Measurements from ENCODE around the gene PLA2R1. TPM values are rescaled to one million over a fixed set of nuclear protein-coding genes. Genes with fewer than 3 reads are reported as not detected.

The PLA2R1 gene
- polyA plus RNA-seq, 1 donor from 2014 or later: 0.69 TPM

DNA sequence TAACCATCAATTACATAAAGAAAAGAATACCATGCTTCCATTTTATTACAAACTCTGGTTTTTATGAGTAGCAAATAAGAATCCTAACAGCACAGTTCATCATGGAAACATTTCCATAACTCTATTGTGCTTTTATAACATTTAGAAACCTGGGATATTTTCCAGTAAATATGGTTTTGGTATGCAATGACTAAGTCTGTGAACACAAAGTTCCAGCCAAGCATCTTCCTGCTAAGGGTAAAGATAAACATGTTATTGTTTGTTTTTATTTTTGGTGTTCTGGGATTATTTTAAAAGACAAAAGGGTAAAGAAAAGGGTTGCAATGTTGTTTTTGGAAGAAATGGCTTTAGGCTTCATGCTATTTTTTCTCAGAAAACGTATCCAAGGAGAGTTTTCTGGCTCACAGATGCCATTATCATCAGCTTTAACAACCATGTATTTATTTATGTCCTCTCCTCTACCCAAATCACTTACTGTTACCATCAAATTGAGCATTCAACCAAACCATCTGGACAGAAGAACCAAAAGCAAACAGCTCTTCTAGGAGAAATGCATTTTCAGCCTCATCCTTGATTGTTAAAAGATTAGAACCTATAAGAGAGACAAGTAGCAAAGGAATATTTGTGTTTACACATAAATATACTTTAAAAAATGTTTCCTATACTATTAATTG is 116.0 kb downstream of the PLA2R1 start:
- no peaks in the 10 kb centered on the region for H3F3A ChIP-seq (ENCODE audit: insufficient read depth, low read length, poor library complexity, severe bottlenecking)
- no peaks in the 10 kb centered on the region for H4K20me1 ChIP-seq (ENCODE audit: insufficient read depth)
- no peak overlapping the region for H3K27ac ChIP-seq (ENCODE audit: low read length)
- no peaks in the 10 kb centered on the region for H3K9me2 ChIP-seq (ENCODE audit: insufficient read depth, low read length)
- H3K27me3 ChIP-seq (ENCODE audit: insufficient read depth, low read depth, low read length): no peaks in the 10 kb centered on the region
- H3K9me3 ChIP-seq (ENCODE audit: low read length): no peaks in the 10 kb centered on the region
- H3K4me3 ChIP-seq (ENCODE audit: low read length): no peak overlapping the region
- no peaks in the 10 kb centered on the region for H3K36me3 ChIP-seq (ENCODE audit: insufficient read depth, low read length)
- H3K9ac ChIP-seq (ENCODE audit: low read length): no peak overlapping the region
- no peaks in the 10 kb centered on the region for H3K79me2 ChIP-seq (replicated peaks; ENCODE audit: insufficient read depth, low read length)
- H2AFZ ChIP-seq (ENCODE audit: low read depth, low read length): no peak overlapping the region
- TF ChIP-seq TAF1 (IDR thresholded peaks at IDR 0.05; ENCODE audit: low read depth) (no peak), SMC3 (conservative IDR thresholded peaks at IDR 0.05; ENCODE audit: poor library complexity) (no peak), EP300 (conservative IDR thresholded peaks at IDR 0.05; ENCODE audit: poor library complexity, severe bottlenecking) (no peak), RAD21 (conservative IDR thresholded peaks at IDR 0.05) (no peak), EZH2 (IDR thresholded peaks at IDR 0.05; ENCODE audit: borderline replicate concordance, insufficient read depth, low read length, poor library complexity, severe bottlenecking) (no peak), MXI1 (conservative IDR thresholded peaks at IDR 0.05; ENCODE audit: poor library complexity, severe bottlenecking) (no peak), POLR2AphosphoS5 (IDR thresholded peaks at IDR 0.05) (no peak)
- TF ChIP-seq, protein P1, sequence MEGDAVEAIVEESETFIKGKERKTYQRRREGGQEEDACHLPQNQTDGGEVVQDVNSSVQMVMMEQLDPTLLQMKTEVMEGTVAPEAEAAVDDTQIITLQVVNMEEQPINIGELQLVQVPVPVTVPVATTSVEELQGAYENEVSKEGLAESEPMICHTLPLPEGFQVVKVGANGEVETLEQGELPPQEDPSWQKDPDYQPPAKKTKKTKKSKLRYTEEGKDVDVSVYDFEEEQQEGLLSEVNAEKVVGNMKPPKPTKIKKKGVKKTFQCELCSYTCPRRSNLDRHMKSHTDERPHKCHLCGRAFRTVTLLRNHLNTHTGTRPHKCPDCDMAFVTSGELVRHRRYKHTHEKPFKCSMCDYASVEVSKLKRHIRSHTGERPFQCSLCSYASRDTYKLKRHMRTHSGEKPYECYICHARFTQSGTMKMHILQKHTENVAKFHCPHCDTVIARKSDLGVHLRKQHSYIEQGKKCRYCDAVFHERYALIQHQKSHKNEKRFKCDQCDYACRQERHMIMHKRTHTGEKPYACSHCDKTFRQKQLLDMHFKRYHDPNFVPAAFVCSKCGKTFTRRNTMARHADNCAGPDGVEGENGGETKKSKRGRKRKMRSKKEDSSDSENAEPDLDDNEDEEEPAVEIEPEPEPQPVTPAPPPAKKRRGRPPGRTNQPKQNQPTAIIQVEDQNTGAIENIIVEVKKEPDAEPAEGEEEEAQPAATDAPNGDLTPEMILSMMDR (IDR thresholded peaks at IDR 0.05; ENCODE audit: poor library complexity, severe bottlenecking): no peak
- TF ChIP-seq, protein P2, sequence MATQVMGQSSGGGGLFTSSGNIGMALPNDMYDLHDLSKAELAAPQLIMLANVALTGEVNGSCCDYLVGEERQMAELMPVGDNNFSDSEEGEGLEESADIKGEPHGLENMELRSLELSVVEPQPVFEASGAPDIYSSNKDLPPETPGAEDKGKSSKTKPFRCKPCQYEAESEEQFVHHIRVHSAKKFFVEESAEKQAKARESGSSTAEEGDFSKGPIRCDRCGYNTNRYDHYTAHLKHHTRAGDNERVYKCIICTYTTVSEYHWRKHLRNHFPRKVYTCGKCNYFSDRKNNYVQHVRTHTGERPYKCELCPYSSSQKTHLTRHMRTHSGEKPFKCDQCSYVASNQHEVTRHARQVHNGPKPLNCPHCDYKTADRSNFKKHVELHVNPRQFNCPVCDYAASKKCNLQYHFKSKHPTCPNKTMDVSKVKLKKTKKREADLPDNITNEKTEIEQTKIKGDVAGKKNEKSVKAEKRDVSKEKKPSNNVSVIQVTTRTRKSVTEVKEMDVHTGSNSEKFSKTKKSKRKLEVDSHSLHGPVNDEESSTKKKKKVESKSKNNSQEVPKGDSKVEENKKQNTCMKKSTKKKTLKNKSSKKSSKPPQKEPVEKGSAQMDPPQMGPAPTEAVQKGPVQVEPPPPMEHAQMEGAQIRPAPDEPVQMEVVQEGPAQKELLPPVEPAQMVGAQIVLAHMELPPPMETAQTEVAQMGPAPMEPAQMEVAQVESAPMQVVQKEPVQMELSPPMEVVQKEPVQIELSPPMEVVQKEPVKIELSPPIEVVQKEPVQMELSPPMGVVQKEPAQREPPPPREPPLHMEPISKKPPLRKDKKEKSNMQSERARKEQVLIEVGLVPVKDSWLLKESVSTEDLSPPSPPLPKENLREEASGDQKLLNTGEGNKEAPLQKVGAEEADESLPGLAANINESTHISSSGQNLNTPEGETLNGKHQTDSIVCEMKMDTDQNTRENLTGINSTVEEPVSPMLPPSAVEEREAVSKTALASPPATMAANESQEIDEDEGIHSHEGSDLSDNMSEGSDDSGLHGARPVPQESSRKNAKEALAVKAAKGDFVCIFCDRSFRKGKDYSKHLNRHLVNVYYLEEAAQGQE (IDR thresholded peaks at IDR 0.05; ENCODE audit: borderline replicate concordance): no peak
- H3K4me2 ChIP-seq (ENCODE audit: low read length): no peak overlapping the region

DNA sequence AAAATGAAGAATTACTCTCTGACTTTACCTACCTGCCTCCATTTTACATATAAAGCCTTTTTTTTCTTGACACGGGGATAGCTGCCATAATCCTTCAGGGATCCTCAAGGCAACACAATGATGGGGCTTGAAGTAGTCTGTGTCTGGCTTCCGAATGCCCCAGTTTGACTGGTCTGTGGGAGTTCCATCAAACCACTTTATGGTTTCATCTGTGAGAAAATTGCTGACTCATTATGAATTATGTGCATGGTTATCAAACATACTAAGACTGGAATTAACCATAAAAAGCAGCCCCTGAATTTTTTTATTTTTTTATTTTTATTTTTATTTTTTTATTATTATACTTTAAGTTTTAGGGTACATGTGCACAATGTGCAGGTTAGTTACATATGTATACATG is 117.5 kb downstream of the PLA2R1 start:
- no peaks in the 10 kb centered on the region for H3K36me3 ChIP-seq (ENCODE audit: insufficient read depth, low read length)
- no peaks in the 10 kb centered on the region for H3K9me3 ChIP-seq (ENCODE audit: low read length)
- no peaks in the 10 kb centered on the region for H3K79me2 ChIP-seq (replicated peaks; ENCODE audit: insufficient read depth, low read length)
- no peaks in the 10 kb centered on the region for H3F3A ChIP-seq (ENCODE audit: insufficient read depth, low read length, poor library complexity, severe bottlenecking)
- TF ChIP-seq EP300 (conservative IDR thresholded peaks at IDR 0.05; ENCODE audit: poor library complexity, severe bottlenecking): no peak
- no peak for TF ChIP-seq POLR2AphosphoS5 (IDR thresholded peaks at IDR 0.05)
- TF ChIP-seq TAF1 (IDR thresholded peaks at IDR 0.05; ENCODE audit: low read depth): no peak
- TF ChIP-seq, protein P2 (IDR thresholded peaks at IDR 0.05; ENCODE audit: borderline replicate concordance): no peak
- TF ChIP-seq, protein P1 (IDR thresholded peaks at IDR 0.05; ENCODE audit: poor library complexity, severe bottlenecking): no peak
- no peak for TF ChIP-seq SMC3 (conservative IDR thresholded peaks at IDR 0.05; ENCODE audit: poor library complexity)
- no peak for TF ChIP-seq RAD21 (conservative IDR thresholded peaks at IDR 0.05)
- TF ChIP-seq MXI1 (conservative IDR thresholded peaks at IDR 0.05; ENCODE audit: poor library complexity, severe bottlenecking): no peak
- TF ChIP-seq EZH2 (IDR thresholded peaks at IDR 0.05; ENCODE audit: borderline replicate concordance, insufficient read depth, low read length, poor library complexity, severe bottlenecking): no peak
- no peaks in the 10 kb centered on the region for H3K9me2 ChIP-seq (ENCODE audit: insufficient read depth, low read length)
- H3K9ac ChIP-seq (ENCODE audit: low read length): no peak overlapping the region
- no peak overlapping the region for H3K27ac ChIP-seq (ENCODE audit: low read length)
- no peak overlapping the region for H3K4me3 ChIP-seq (ENCODE audit: low read length)
- H2AFZ ChIP-seq (ENCODE audit: low read depth, low read length): no peak overlapping the region
- H4K20me1 ChIP-seq (ENCODE audit: insufficient read depth): no peaks in the 10 kb centered on the region
- no peak overlapping the region for H3K4me2 ChIP-seq (ENCODE audit: low read length)
- H3K27me3 ChIP-seq (ENCODE audit: insufficient read depth, low read depth, low read length): no peaks in the 10 kb centered on the region

Data from neural cell (in vitro differentiated cells).